Parathyroid adenoma (tissue), 2 donors: ENCODE measurements around the gene APBA2.

ENCODE experiments used
- H2AFZ ChIP-seq: fragments of 300-600 bp; sonication (generic); one replicate; pipeline ENCODE4 v1.7.0; 2017; ENCODE audit warnings: antibody characterized with exemption, mild to moderate bottlenecking
- H3K27ac ChIP-seq: fragments of 300-600 bp; sonication (generic); one replicate; pipeline ENCODE4 v1.7.0; 2017
- H3K27me3 ChIP-seq: fragments of 300-600 bp; sonication (generic); one replicate; pipeline ENCODE4 v1.7.0; 2017; ENCODE audit warnings: low read length; ENCODE audit not compliant: control insufficient read depth, insufficient read depth
- H3K36me3 ChIP-seq: fragments of 300-600 bp; sonication (generic); one replicate; pipeline ENCODE4 v1.7.0; 2017; ENCODE audit warnings: low read length; ENCODE audit not compliant: control insufficient read depth, insufficient read depth
- H3K4me1 ChIP-seq: fragments of 300-600 bp; sonication (generic); one replicate; pipeline ENCODE4 v1.7.0; 2017; ENCODE audit warnings: control low read depth
- H3K4me2 ChIP-seq: fragments of 300-600 bp; sonication (generic); one replicate; pipeline ENCODE4 v1.7.0; 2017; ENCODE audit warnings: low read length
- H3K4me3 ChIP-seq: fragments of 300-600 bp; sonication (generic); one replicate; pipeline ENCODE4 v1.7.0; 2017; ENCODE audit warnings: low read depth, low read length
- H3K79me2 ChIP-seq: fragments of 300-600 bp; sonication (generic); one replicate; pipeline ENCODE4 v1.7.0; 2017; ENCODE audit warnings: control low read depth
- H3K9ac ChIP-seq: fragments of 300-600 bp; sonication (generic); one replicate; pipeline ENCODE4 v1.7.0; 2017; ENCODE audit warnings: mild to moderate bottlenecking
- H3K9me3 ChIP-seq: fragments of 300-600 bp; sonication (generic); one replicate; pipeline ENCODE4 v1.7.0; 2017; ENCODE audit warnings: low read length; ENCODE audit not compliant: control insufficient read depth
- CTCF ChIP-seq: fragments of 300-600 bp; sonication (generic); IDR thresholded peaks from one replicate; pipeline ENCODE4 v1.7.0; 2017; ENCODE audit warnings: antibody characterized with exemption, mild to moderate bottlenecking
- donor health status: primary hyperparathyroidism.

APBA2 gene

GRCh38 chr15:28950916-28951315 lies 65.1 kb downstream of the APBA2 start:
- H3K4me3 ChIP-seq: no peak overlapping the region
- H3K9me3 ChIP-seq: no peaks in the 10 kb centered on the region
- H3K9ac ChIP-seq: no peak overlapping the region
- no peak overlapping the region for H3K27ac ChIP-seq
- no peaks in the 10 kb centered on the region for H3K27me3 ChIP-seq
- no peaks in the 10 kb centered on the region for H3K79me2 ChIP-seq
- no peak for TF ChIP-seq CTCF
- no peaks in the 10 kb centered on the region for H3K36me3 ChIP-seq
- no peak overlapping the region for H2AFZ ChIP-seq
- H3K4me2 ChIP-seq: no peak overlapping the region
- peaks cover 21% of the 10 kb centered on the region for H3K4me1 ChIP-seq

- H2AFZ ChIP-seq: no peak overlapping the region
- peaks cover 18% of the 10 kb centered on the region for H3K4me1 ChIP-seq
- no peaks in the 10 kb centered on the region for H3K9me3 ChIP-seq
- no peak overlapping the region for H3K4me2 ChIP-seq
- no peaks in the 10 kb centered on the region for H3K36me3 ChIP-seq
- H3K4me3 ChIP-seq: no peak overlapping the region
- no peaks in the 10 kb centered on the region for H3K79me2 ChIP-seq
- no peak overlapping the region for H3K9ac ChIP-seq
- no peaks in the 10 kb centered on the region for H3K27me3 ChIP-seq
- no peak overlapping the region for H3K27ac ChIP-seq
- no peak for TF ChIP-seq CTCF
These were observed 67.1 kb downstream of the APBA2 start for GRCh38 chr15:28952666-28953491.

- Histone ChIP-seq H3K27ac (peak overlapping the region; percentile 79), H3K4me2 (no peak overlapping the region)
These were observed 67.9 kb downstream of the APBA2 start for GRCh38 chr15:28953573-28954195.

GRCh38 chr15:28954466-28955159 lies 68.8 kb downstream of the APBA2 start:
- Histone ChIP-seq H3K27me3 (no peaks in the 10 kb centered on the region), H3K4me3 (no peak overlapping the region), H3K27ac (peak overlapping the region; percentile 79), H3K9ac (no peak overlapping the region), H3K36me3 (no peaks in the 10 kb centered on the region), H3K79me2 (no peaks in the 10 kb centered on the region), H3K9me3 (no peaks in the 10 kb centered on the region), H3K4me2 (peak overlapping the region; percentile 29), H2AFZ (peak overlapping the region; percentile 68), H3K4me1 (peaks cover 18% of the 10 kb centered on the region)
- no peak for TF ChIP-seq CTCF

More at GRCh38 chr15:28953573-28954195, 67.9 kb downstream of the APBA2 start:
- Histone ChIP-seq H3K36me3 (no peaks in the 10 kb centered on the region), H3K4me1 (peaks cover 18% of the 10 kb centered on the region), H3K9me3 (no peaks in the 10 kb centered on the region), H3K79me2 (no peaks in the 10 kb centered on the region), H3K27me3 (no peaks in the 10 kb centered on the region), H3K9ac (no peak overlapping the region), H3K4me3 (no peak overlapping the region), H2AFZ (no peak overlapping the region)
- TF ChIP-seq CTCF: no peak
